Endothelial cell of umbilical vein (primary cell): ENCODE results near the gene APBA2. TPM values are rescaled to one million over a fixed set of nuclear protein-coding genes. Genes with fewer than 3 reads are reported as not detected.

Experiments
- BruUV-seq: library from RNA; stranded (reverse); fragments of 400-500 nt; replicated peaks from 2 replicates; lab custom pipeline; 2021; lab: Mats Ljungman, UMichigan
- CTCF ChIA-PET: fragments of 300-600, 350-600 bp; sonication (Branson Sonifier 250); formaldehyde crosslinking; loops from one replicate; lab custom pipeline; 2021; ENCODE audit warnings: antibody characterized with exemption, inconsistent platforms; lab: Charles Lee
- POLR2A ChIA-PET: fragments of 300-600, 350-600 bp; sonication (Branson Sonifier 250); formaldehyde crosslinking; loops from one replicate; lab custom pipeline; 2021; ENCODE audit warnings: antibody characterized with exemption, inconsistent platforms; lab: Charles Lee
- DNase-seq: peaks from one replicate; pipeline ENCODE4 v3.0.0-alpha.2; 2011; ENCODE audit warnings: low read depth, low spot score
- FAIRE-seq: peaks from 2 replicates; lab custom pipeline; 2011; peaks lifted over from hg19 to GRCh38; lab: Jason Lieb, UNC
- H2AFZ ChIP-seq: 2 replicates; pipeline ENCODE4 v1.6.0; 2012; ENCODE audit warnings: low read depth, low read length, control low read depth, inconsistent platforms
- H3K27ac ChIP-seq: 2 replicates; pipeline ENCODE4 v1.5.1; 2011; ENCODE audit warnings: low read depth, mild to moderate bottlenecking, control low read depth, low read length, moderate library complexity; ENCODE audit not compliant: insufficient read depth
- H3K27me3 ChIP-seq, 2 experiments: 2 replicates each; pipeline versions ENCODE4 v1.6.0 to v1.6.1; 2011; ENCODE audit warnings: low read length in 2 of 2, mixed read lengths in 1 of 2; ENCODE audit not compliant: control insufficient read depth in 2 of 2, insufficient read depth in 2 of 2
- H3K36me3 ChIP-seq, 2 experiments: 2 replicates in 1 of 2; 3 replicates in 1 of 2; pipeline ENCODE4 v1.5.1; 2011; ENCODE audit warnings: low read length in 2 of 2, mild to moderate bottlenecking in 1 of 2, moderate library complexity in 1 of 2; ENCODE audit not compliant: control insufficient read depth in 2 of 2, insufficient read depth in 2 of 2; ENCODE audit errors: extremely low read depth in 1 of 2
- H3K4me1 ChIP-seq: 3 replicates; pipeline ENCODE4 v1.5.1; 2011; ENCODE audit warnings: mild to moderate bottlenecking, low read length; ENCODE audit not compliant: control insufficient read depth, insufficient read depth; ENCODE audit errors: extremely low read depth
- H3K4me2 ChIP-seq: 2 replicates; pipeline ENCODE4 v1.6.1; 2011; ENCODE audit warnings: low read length, control low read depth, mixed read lengths; ENCODE audit not compliant: insufficient read depth
- H3K4me3 ChIP-seq, 3 experiments: fragments of 200-600 bp in 1 of 3; sonication (generic), shearing (Covaris generic) in 1 of 3; replicated peaks in 1 of 3; 2 replicates each; pipeline ENCODE4 v1.5.1; 2011 to 2016; ENCODE audit warnings: control low read depth in 3 of 3, low read length in 3 of 3, mild to moderate bottlenecking in 2 of 3, inconsistent platforms in 1 of 3, low read depth in 1 of 3, moderate library complexity in 1 of 3; ENCODE audit not compliant: insufficient read depth in 1 of 3
- H3K79me2 ChIP-seq: 2 replicates; pipeline ENCODE4 v1.6.0; 2012; ENCODE audit warnings: low read length, inconsistent platforms; ENCODE audit not compliant: control insufficient read depth, insufficient read depth
- H3K9ac ChIP-seq: replicated peaks from 2 replicates; pipeline ENCODE3; 2011; ENCODE audit warnings: low read length, control low read depth; ENCODE audit not compliant: insufficient read depth; ENCODE audit errors: extremely low read depth
- H3K9me1 ChIP-seq: replicated peaks from 3 replicates; pipeline ENCODE4 v1.6.0; 2011; ENCODE audit warnings: mild to moderate bottlenecking, low read length; ENCODE audit not compliant: control insufficient read depth, insufficient read depth; ENCODE audit errors: extremely low read depth
- H3K9me3 ChIP-seq: replicated peaks from 2 replicates; pipeline ENCODE4 v1.5.1; 2012; ENCODE audit warnings: low read length, inconsistent platforms; ENCODE audit not compliant: control insufficient read depth, insufficient read depth
- H4K20me1 ChIP-seq: replicated peaks from 2 replicates; pipeline ENCODE3; 2011; ENCODE audit warnings: mild to moderate bottlenecking, low read length; ENCODE audit not compliant: control insufficient read depth, insufficient read depth; ENCODE audit errors: extremely low read depth
- FOS ChIP-seq: IDR thresholded peaks from 2 replicates; pipeline ENCODE4 v1.6.1; 2011; ENCODE audit warnings: mild to moderate bottlenecking, low read length, moderate library complexity, borderline replicate concordance; ENCODE audit not compliant: insufficient read depth
- JUN ChIP-seq: IDR thresholded peaks from 2 replicates; pipeline ENCODE4 v1.6.1; 2011; ENCODE audit warnings: borderline replicate concordance, low read depth; ENCODE audit not compliant: insufficient read length, insufficient read depth
- MAX ChIP-seq: IDR thresholded peaks from 2 replicates; pipeline ENCODE4 v1.6.1; 2011; ENCODE audit not compliant: insufficient read depth, insufficient read length
- MYC ChIP-seq: IDR thresholded peaks from one replicate; pipeline ENCODE4 v1.6.1; 2011; ENCODE audit warnings: mild to moderate bottlenecking, low read depth, low read length
- POLR2A ChIP-seq: IDR thresholded peaks from 2 replicates; pipeline ENCODE4 v1.6.1; 2012; ENCODE audit warnings: low read depth, mild to moderate bottlenecking, control low read depth, low read length
- POLR2AphosphoS5 ChIP-seq: IDR thresholded peaks from 2 replicates; pipeline ENCODE4 v1.6.1; 2012; ENCODE audit warnings: low read depth, mild to moderate bottlenecking, control low read depth, low read length, moderate library complexity; ENCODE audit not compliant: insufficient read depth
- dilution Hi-C: fragments of 300-500 bp; cut with MboI; formaldehyde crosslinking; loops from one replicate; pipeline ENCODE4 v1.15.0; 2019; ENCODE audit warnings: low sequenced_read_pairs; ENCODE audit not compliant: extremely low pct_ligation_motif_present
- intact Hi-C: fragments of 100-400 bp; cut with micrococcal nuclease; formaldehyde crosslinking; loops from one replicate; pipeline ENCODE4 v1.10.0; 2022
- polyA plus RNA-seq, 4 experiments: library from polyadenylated mRNA; depleted of rRNA in 3 of 4; stranded (reverse) in 3 of 4; unstranded in 1 of 4; fragments of >200 nt; gene quantifications; 2 replicates each; pipeline versions ENCODE4 v1.2.1 to v1.2.3, GENCODE V29; 2011 to 2012; ENCODE audit warnings: missing spikeins in 1 of 4
- total RNA-seq: library from RNA; stranded (reverse); gene quantifications from 2 replicates; pipeline ENCODE4 v1.2.3, GENCODE V29; 2021
- TF ChIP-seq, protein P1 (sequence below), 2 donors: IDR thresholded peaks; 1 replicate in 1 of 2; 2 replicates in 1 of 2; pipeline ENCODE4 v1.5.1; 2011; ENCODE audit warnings: low read length in 2 of 2, mild to moderate bottlenecking in 2 of 2, moderate library complexity in 2 of 2, control low read depth in 1 of 2, inconsistent platforms in 1 of 2, low read depth in 1 of 2; ENCODE audit not compliant: insufficient read depth in 1 of 2; ENCODE audit errors: extremely low read depth in 1 of 2

Gene APBA2
- total and polyA plus RNA-seq, 2 donors (not counting 3 experiments of a cell fraction or from before 2014, with no cell fraction given): 5.7 to 11.1 TPM

GRCh38 chr15:29046977-29047376 is 161.2 kb downstream of the APBA2 start:
- H3K4me2 ChIP-seq: no peak overlapping the region
- BruUV-seq: no TSS peak
- H4K20me1 ChIP-seq: no peaks in the 10 kb centered on the region
- no peaks in the 10 kb centered on the region for H3K79me2 ChIP-seq
- no peak for FAIRE-seq
- TF ChIP-seq FOS: no peak
- TF ChIP-seq, protein P1, sequence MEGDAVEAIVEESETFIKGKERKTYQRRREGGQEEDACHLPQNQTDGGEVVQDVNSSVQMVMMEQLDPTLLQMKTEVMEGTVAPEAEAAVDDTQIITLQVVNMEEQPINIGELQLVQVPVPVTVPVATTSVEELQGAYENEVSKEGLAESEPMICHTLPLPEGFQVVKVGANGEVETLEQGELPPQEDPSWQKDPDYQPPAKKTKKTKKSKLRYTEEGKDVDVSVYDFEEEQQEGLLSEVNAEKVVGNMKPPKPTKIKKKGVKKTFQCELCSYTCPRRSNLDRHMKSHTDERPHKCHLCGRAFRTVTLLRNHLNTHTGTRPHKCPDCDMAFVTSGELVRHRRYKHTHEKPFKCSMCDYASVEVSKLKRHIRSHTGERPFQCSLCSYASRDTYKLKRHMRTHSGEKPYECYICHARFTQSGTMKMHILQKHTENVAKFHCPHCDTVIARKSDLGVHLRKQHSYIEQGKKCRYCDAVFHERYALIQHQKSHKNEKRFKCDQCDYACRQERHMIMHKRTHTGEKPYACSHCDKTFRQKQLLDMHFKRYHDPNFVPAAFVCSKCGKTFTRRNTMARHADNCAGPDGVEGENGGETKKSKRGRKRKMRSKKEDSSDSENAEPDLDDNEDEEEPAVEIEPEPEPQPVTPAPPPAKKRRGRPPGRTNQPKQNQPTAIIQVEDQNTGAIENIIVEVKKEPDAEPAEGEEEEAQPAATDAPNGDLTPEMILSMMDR (IDR thresholded peaks at IDR 0.05; ENCODE audit: extremely low read depth in 1 of 2, insufficient read depth in 1 of 2, low read depth in 1 of 2, low read length in 2 of 2): no peak
- TF ChIP-seq MYC: no peak
- TF ChIP-seq POLR2AphosphoS5: no peak
- no peak for TF ChIP-seq POLR2A
- no peak for TF ChIP-seq JUN
- no peak for TF ChIP-seq MAX
- H3K9ac ChIP-seq: no peak overlapping the region
- dilution Hi-C loops (no loop called here), intact Hi-C loops (no loop called here)
- H3K36me3 ChIP-seq: no peaks in the 10 kb centered on the region
- H3K4me3 ChIP-seq: no peak overlapping the region
- CTCF ChIA-PET: no interaction called here
- no peaks in the 10 kb centered on the region for H3K9me1 ChIP-seq
- no peaks in the 10 kb centered on the region for H3K27me3 ChIP-seq
- no peak for DNase-seq
- H3K4me1 ChIP-seq: no peaks in the 10 kb centered on the region
- H3K9me3 ChIP-seq: no peaks in the 10 kb centered on the region
- POLR2A ChIA-PET: no interaction called here
- H2AFZ ChIP-seq: no peak overlapping the region
- H3K27ac ChIP-seq: no peak overlapping the region
